HG03342 (cell line): ENCODE data around the gene HTR4.

Experiments
- ATAC-seq: cut with Tn5 transposase; IDR thresholded peaks from one replicate; pipeline ENCODE4 v1.9.1; 2021; ENCODE audit warnings: mild to moderate bottlenecking, moderate library complexity; ENCODE audit not compliant: unreplicated experiment

Gene HTR4

GRCh38 chr5:148619484-148619883, 34.8 kb downstream of the HTR4 start:
- ATAC-seq: no peak

- no peak for ATAC-seq
Measured at GRCh38 chr5:148615644-148616275, 38.6 kb downstream of the HTR4 start.

GRCh38 chr5:148607406-148607805, 46.9 kb downstream of the HTR4 start:
- no peak for ATAC-seq

DNA sequence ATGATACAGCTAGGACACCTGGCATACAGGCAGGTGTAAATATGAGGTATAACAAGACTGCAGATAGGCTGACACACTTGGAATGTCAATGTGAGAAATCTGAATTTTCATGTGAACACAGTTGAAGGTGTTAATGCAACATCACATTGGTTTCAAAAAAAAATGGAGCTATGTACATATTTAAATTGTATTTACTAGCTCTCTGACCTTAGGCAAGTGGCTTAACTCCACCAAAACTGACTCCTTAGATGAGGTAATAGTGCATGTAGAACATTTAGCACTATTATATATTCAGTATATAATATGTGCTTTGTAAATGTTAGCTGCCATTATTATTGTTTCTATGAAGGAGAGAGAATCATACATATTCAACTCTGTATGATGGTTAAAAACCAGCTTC, 48.0 kb downstream of the HTR4 start:
- ATAC-seq: no peak

DNA sequence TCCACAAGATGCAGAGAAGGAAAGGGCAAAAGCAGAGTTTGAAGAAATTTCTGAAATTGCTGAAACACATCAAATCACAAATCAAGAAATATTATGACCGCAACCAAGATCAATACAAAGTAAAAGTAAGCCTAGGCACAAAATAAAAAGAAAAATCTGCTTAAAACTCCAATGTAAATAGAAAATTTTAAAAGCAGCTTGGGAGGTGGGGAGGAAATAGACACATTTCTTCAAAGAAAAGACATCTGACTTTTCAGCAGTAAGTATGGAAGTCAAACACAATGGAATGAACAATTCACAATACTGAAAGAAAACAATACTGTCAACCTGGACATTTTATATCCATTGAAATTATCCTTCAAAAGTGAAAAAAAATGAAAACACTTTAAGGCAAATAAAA, 55.1 kb downstream of the HTR4 start:
- ATAC-seq: no peak

- no peak for ATAC-seq
Measured at GRCh38 chr5:148595697-148596096, 58.6 kb downstream of the HTR4 start.

DNA sequence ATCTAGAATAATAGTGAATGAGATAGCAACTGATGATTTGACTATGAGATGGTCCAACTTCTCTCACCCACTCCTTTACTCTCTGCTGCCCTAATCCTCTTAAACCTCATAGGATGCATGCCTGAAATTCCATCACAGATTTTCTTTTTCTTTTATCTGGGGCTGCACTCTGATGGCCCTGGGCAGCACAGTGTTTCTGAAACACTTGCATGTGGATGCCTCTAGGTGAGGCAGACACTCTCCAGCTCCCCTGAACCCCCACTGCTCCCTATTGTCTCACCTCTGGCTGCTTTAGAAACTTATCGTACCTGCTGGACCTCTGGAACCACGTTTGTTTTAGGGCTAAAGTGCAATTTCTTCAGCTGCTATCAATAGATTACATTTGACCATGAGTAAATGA, 67.5 kb downstream of the HTR4 start:
- ATAC-seq: no peak

DNA sequence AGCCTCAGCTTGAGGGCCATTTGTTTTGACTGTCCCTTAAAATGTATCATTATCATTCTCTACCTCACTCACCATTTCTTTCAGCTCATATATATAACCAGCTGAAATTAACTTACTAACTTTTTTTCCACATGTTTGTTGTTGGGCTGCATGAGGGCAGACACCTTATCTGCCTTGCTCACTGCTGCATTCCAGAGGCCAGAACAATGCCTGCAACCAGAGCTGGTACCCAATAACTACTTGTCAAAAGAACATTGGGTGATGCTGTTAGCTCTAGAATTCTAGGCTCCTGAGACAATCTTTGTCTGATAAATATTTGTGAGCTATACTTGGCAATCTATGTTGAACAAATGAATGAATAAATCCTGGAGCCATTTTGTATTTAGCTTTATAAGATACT, 68.3 kb downstream of the HTR4 start:
- no peak for ATAC-seq

- ATAC-seq: no peak
Measured at GRCh38 chr5:148584103-148584502, 70.2 kb downstream of the HTR4 start.

DNA sequence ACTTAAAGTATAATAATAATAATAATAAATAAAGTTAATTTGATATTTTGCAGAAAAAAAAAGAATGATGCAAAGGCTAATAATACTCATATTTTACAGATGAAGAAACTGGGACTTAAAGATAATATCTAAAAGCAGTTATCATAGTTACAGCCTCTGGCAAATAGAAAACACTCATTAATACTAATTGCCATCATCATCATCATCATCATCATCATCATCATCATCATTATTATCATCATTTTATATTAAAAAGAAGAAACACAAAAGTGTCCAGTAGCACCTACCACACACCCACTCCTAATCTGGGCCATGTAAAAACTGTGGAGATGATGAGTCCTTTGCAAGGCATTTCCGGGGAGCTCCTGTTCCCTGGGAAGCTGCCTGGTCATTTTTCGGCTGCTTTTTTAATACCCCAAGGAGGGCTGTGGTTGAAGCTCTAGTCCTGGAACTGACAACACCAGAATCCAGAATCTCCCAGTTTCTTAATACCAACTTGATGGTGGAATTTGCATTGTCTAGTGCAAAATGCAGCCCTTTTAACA, 70.8 kb downstream of the HTR4 start:
- no peak for ATAC-seq

GRCh38 chr5:148574167-148574566, 80.2 kb downstream of the HTR4 start:
- ATAC-seq: no peak

GRCh38 chr5:148573374-148573773, 81.0 kb downstream of the HTR4 start:
- no peak for ATAC-seq

DNA sequence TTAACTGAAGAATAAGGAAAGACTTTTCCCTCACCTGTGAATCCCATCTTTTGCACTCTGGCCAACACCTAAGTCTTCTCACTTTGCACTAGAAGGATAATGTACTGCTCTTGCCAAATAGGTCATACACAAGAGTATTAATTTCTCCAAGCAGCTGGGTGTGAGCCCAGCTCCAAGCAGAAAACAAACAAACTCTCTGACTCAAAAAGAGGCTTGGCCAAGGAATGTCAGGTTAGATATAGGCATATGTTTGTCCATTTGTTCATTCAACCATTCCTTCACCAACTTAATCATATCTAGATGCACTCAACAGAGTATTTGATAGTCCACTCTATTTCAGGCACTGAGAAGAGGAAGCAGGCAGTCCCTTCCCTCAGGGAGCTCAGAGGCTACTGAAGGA, 84.4 kb downstream of the HTR4 start:
- no peak for ATAC-seq

GRCh38 chr5:148565148-148565547, 89.2 kb downstream of the HTR4 start:
- no peak for ATAC-seq

DNA sequence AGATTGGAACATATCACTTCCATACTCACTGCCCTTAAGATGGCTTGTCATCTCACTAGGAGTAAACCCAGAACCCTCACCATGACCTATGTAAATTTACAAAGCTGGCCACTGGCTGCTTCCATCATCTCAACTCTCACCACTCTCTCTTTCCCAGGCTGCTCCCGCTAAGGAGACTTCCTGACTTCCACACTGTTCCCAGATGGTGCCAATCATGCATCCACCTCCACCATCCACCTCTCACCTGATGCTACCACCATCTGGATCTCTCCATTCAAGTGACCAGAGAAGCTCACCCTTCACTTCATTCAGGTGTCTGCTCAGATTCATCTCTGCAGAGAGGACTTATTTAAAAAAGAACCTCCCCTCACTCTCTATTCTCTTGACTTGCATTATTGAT, 91.3 kb downstream of the HTR4 start:
- ATAC-seq: no peak

GRCh38 chr5:148561801-148562311, 92.5 kb downstream of the HTR4 start:
- ATAC-seq: no peak

GRCh38 chr5:148559461-148559860, 94.9 kb downstream of the HTR4 start:
- ATAC-seq: no peak

DNA sequence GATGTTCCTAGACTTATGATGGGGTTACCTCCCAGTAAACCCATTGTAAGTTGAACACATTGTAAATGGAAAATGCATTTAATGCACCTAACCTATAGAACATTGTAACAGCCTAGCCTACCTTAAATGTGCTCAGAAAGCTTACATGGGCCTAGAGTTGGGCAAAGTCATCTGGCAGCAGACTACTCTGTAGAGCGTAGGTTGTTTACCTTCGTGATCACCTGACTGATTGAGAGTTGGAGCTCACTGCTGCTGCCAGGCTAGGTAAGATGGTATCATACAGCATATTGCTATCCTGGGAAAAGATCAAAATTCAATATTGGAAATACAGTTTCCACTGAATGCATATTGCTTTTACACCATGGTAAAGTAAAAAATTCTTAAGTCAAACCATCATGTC, 95.4 kb downstream of the HTR4 start:
- no peak for ATAC-seq

- no peak for ATAC-seq
Measured at GRCh38 chr5:148556835-148557234, 97.5 kb downstream of the HTR4 start.

DNA sequence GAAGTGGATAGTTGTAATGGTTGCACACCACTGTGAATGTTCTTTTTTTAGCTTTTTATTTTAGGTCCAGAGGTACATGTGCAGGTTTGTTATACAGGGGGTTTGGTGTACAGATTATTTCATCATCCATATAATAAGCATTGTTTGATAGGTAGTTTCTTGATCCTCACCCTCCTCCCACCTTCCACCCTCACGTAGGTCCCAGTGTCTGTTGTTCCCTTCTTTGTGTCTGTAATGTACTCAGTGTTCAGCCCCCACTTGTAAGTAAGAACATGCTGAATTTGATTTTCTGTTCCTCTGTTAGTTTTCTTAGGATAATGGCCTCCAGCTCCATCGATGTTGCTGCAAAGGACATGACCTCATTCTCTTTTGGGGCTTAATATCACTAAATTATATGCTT, 99.7 kb downstream of the HTR4 start:
- ATAC-seq: no peak

GRCh38 chr5:148543727-148544126, 110.6 kb downstream of the HTR4 start:
- ATAC-seq: no peak

GRCh38 chr5:148542812-148543211, 111.5 kb downstream of the HTR4 start:
- no peak for ATAC-seq
